ENCODE results near the gene KIAA0319L. TPM values are rescaled to one million over a fixed set of nuclear protein-coding genes. Genes with fewer than 3 reads are reported as not detected.

KIAA0319L gene
- total RNA-seq, 2 donors from 2014 or later = 68.4 to 77.6 TPM

DNA sequence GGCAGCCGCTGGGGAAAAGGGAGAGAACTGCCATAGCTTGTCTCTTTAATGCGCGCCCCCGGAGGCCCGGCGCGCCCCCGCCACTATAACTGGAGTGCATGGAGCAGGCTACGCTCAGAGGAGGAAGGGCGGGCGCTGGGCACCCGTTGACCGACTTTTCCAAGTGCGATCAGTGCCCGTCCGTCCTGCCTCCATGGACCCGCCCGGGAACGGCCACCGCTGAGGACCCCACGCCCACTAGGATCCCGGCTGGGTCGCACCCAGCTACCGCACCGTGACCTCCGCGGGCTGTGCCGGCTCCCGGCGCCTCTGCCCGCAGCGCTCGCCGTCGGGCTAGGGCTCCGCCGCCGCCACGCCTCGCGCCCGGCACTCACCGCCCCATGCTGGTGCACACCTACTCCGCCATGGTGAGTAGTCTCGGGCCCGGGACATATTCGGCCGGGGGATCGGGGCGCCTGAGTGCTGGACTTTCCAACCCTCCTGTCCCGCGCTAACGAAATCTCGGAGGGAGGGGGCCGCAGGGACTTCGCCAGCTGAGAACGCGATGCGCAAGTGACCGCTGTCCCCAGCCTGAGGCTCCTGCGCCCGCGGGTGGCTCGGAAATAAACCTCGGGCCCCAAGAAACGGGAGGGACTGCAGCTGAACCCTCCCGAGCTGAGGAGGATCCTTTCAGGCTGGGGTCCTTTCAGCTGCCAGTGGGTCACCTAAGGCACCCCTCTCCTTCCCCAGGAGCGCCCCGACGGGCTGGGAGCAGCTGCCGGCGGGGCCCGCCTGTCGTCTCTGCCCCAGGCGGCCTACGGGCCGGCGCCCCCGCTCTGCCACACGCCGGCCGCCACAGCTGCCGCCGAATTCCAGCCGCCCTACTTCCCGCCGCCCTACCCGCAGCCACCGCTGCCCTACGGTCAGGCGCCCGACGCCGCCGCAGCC lies 16.3 kb upstream of the KIAA0319L start, which contains the start of gene TFAP2E:
TSS of gene TFAP2E (plus strand) at position 117 of the 927 bp plus-strand sequence. CDS start at position 381, 264 bp downstream.
- 4 to 11% methylated on average over 38 to 95 of the region's 95 CpGs for WGBS, 2 experiments (ENCODE audit: insufficient coverage in 1 of 2, insufficient read length in 1 of 2)
- H3K9me3 ChIP-seq (ENCODE audit: control insufficient read depth, low read length) = no peaks in the 10 kb centered on the region
- Mint-ChIP-seq H3K4me1 (peaks cover 10% of the 10 kb centered on the region), H3K9me3 (no peaks in the 10 kb centered on the region), H3K4me3 (peak within 1 kb of the TSS; percentile 44), H3K27me3 (ENCODE audit: insufficient read depth) (peaks cover 95% of the 10 kb centered on the region), H3K36me3 (ENCODE audit: low read depth) (no peaks in the 10 kb centered on the region), H3K27ac (no peak within 1 kb of the TSS)
- peak; percentile 83 for DNase-seq
- peak within 1 kb of the TSS; percentile 77 for H3K4me3 ChIP-seq (ENCODE audit: low read length)
- H3K36me3 ChIP-seq (ENCODE audit: control insufficient read depth, insufficient read depth, low read length) = no peaks in the 10 kb centered on the region
- TF ChIP-seq, protein P1, sequence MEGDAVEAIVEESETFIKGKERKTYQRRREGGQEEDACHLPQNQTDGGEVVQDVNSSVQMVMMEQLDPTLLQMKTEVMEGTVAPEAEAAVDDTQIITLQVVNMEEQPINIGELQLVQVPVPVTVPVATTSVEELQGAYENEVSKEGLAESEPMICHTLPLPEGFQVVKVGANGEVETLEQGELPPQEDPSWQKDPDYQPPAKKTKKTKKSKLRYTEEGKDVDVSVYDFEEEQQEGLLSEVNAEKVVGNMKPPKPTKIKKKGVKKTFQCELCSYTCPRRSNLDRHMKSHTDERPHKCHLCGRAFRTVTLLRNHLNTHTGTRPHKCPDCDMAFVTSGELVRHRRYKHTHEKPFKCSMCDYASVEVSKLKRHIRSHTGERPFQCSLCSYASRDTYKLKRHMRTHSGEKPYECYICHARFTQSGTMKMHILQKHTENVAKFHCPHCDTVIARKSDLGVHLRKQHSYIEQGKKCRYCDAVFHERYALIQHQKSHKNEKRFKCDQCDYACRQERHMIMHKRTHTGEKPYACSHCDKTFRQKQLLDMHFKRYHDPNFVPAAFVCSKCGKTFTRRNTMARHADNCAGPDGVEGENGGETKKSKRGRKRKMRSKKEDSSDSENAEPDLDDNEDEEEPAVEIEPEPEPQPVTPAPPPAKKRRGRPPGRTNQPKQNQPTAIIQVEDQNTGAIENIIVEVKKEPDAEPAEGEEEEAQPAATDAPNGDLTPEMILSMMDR (conservative IDR thresholded peaks at IDR 0.05) = no peak
- no peak within 1 kb of the TSS for H3K27ac ChIP-seq (ENCODE audit: low read depth, low read length)
- no peaks in the 10 kb centered on the region for H3K4me1 ChIP-seq (ENCODE audit: control insufficient read depth, insufficient read depth, low read length)
- H3K9ac ChIP-seq (ENCODE audit: extremely low read depth, low read length, poor library complexity, severe bottlenecking) = peak within 1 kb of the TSS; percentile 15
- peaks cover 89% of the 10 kb centered on the region for H3K27me3 ChIP-seq (ENCODE audit: control insufficient read depth, insufficient read depth, low read length, poor library complexity, severe bottlenecking)

- TF ChIP-seq, protein P1 (conservative IDR thresholded peaks at IDR 0.05) = no peak
- H3K4me1 ChIP-seq (ENCODE audit: control insufficient read depth, insufficient read depth, low read length) = no peaks in the 10 kb centered on the region
- no peaks in the 10 kb centered on the region for H3K36me3 Mint-ChIP-seq (ENCODE audit: low read depth)
- H3K27ac Mint-ChIP-seq = no peak overlapping the region
- H3K27me3 Mint-ChIP-seq (ENCODE audit: insufficient read depth) = peaks cover 89% of the 10 kb centered on the region
- WGBS, 2 experiments (ENCODE audit: insufficient coverage in 1 of 2, insufficient read length in 1 of 2) = 80 to 87% methylated on average over 2 of the region's 2 CpGs
- H3K9ac ChIP-seq (ENCODE audit: extremely low read depth, low read length, poor library complexity, severe bottlenecking) = no peak overlapping the region
- H3K4me3 Mint-ChIP-seq = no peak overlapping the region
- no peak overlapping the region for H3K27ac ChIP-seq (ENCODE audit: low read depth, low read length)
- no peaks in the 10 kb centered on the region for H3K9me3 ChIP-seq (ENCODE audit: control insufficient read depth, low read length)
- no peak overlapping the region for H3K4me3 ChIP-seq (ENCODE audit: low read length)
- peaks cover 6% of the 10 kb centered on the region for H3K4me1 Mint-ChIP-seq
- DNase-seq = no peak
- no peaks in the 10 kb centered on the region for H3K36me3 ChIP-seq (ENCODE audit: control insufficient read depth, insufficient read depth, low read length)
- peaks cover 78% of the 10 kb centered on the region for H3K27me3 ChIP-seq (ENCODE audit: control insufficient read depth, insufficient read depth, low read length, poor library complexity, severe bottlenecking)
- no peaks in the 10 kb centered on the region for H3K9me3 Mint-ChIP-seq
Measured at GRCh38 chr1:35572296-35572695, 15.1 kb upstream of the KIAA0319L start.

DNA sequence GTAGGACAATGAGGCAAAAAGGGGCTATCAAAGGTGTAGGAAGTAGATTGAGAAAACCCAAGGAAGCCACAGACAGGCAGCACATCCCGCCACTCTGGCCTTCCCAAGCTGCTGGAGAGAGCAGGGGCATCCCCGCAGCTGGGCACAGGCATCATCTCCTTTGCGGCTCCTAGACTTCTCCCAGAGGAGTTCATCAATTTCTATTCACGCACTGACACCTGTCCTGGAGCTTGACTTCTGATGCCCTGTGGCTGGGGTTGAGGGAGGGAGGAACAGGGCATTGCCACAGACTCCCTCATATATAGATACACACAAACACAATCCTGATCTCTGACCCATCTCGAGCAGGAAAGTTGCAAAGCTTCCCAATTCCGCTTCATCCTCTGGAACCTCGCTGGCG lies 14.1 kb upstream of the KIAA0319L start:
- TF ChIP-seq, protein P1 (conservative IDR thresholded peaks at IDR 0.05) = no peak
- Mint-ChIP-seq H3K4me3 (no peak overlapping the region), H3K27me3 (ENCODE audit: insufficient read depth) (peaks cover 80% of the 10 kb centered on the region), H3K27ac (no peak overlapping the region), H3K9me3 (no peaks in the 10 kb centered on the region), H3K36me3 (ENCODE audit: low read depth) (peaks cover 3% of the 10 kb centered on the region), H3K4me1 (peaks cover 4% of the 10 kb centered on the region)
- peaks cover 67% of the 10 kb centered on the region for H3K27me3 ChIP-seq (ENCODE audit: control insufficient read depth, insufficient read depth, low read length, poor library complexity, severe bottlenecking)
- no peak overlapping the region for H3K9ac ChIP-seq (ENCODE audit: extremely low read depth, low read length, poor library complexity, severe bottlenecking)
- H3K9me3 ChIP-seq (ENCODE audit: control insufficient read depth, low read length) = no peaks in the 10 kb centered on the region
- WGBS, 2 experiments (ENCODE audit: insufficient coverage in 1 of 2, insufficient read length in 1 of 2) = 88 to 93% methylated on average over 5 to 8 of the region's 8 CpGs
- DNase-seq = no peak
- no peak overlapping the region for H3K27ac ChIP-seq (ENCODE audit: low read depth, low read length)
- no peaks in the 10 kb centered on the region for H3K36me3 ChIP-seq (ENCODE audit: control insufficient read depth, insufficient read depth, low read length)
- H3K4me1 ChIP-seq (ENCODE audit: control insufficient read depth, insufficient read depth, low read length) = no peaks in the 10 kb centered on the region
- no peak overlapping the region for H3K4me3 ChIP-seq (ENCODE audit: low read length)
